CD4-positive, alpha-beta T cell treated with Interleukin-15 for 1 hour (primary cell): ENCODE measurements around the gene MLPH.
"Not testable (repeated sequence)": the region's sequence is repeated elsewhere in the genome, so short reads cannot be mapped to it uniquely, and the experiment has no call there.

Experiments
- DNase-seq: peaks from one replicate; pipeline ENCODE4 v3.0.0-alpha.2; 2020

Gene MLPH

DNA sequence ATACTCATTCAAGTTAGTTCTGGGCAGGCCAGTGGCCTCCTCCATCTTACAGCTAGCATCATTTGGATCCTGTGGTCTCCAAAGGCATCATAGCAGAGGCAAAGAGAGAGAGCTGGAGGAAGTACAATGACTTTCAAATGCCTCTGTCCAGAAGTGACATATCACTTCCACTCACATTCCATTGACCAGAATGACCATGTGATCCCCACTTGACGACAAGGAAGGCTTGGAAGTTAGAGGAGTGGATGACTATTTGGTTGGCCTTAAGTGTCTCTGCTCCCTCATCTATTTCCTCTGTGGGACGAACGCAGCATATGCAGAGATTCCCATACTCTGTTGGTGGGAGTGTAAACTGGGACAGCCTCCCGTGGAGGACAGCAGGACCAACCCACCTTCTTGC lies 27.8 kb upstream of the MLPH start:
- DNase-seq: no peak

DNA sequence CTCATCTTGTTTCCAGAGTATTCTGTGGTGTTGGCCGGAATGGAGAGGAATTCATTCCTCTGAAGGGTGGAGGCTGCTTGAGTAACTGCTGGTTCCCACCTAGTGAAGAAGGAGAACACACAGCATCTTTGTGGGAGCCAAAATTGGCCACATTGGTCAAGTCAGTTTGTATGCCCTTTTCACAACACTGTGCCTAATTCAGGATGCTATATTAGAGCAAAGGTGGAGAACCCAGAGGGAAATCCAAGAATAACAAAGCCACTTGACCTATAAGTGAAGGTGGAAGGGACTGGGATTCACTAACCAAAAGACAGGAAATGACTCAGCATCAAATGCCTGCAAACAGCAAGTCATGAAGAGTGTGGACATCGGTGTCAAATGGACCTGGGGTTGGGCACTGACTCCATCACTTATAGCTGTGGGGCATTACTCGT lies 27.3 kb upstream of the MLPH start:
- no peak for DNase-seq

DNA sequence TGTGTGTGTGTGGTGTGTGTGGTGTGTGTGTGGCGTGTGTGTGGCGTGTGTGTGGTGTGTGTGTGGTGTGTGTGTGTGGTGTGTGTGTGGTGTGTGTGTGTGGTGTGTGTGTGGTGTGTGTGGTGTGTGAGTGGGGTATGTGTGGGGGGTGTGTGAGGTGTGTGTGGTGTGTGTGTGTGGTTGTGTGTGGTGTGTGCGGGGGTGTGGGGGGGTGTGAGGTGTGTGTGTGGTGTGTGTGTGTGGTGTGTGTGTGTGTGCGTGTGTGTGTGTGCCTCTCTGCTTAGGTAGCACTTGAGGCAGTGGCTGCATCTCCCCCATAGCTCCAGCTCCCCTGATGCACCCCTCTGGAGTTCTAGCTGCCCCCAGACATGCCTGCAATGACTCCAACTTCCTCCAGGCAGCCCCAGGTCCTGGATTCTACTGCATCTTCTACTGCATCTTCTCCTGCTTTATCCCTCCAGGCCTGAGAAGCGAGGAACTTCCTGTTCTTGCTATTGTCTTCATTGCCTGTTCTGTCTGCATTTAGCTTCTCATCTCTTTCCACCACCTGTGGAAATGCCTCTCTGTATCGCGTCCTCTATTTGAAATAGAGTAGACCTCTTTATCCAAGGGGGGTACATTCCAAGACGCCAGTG lies 22.2 kb upstream of the MLPH start:
- no peak for DNase-seq

DNA sequence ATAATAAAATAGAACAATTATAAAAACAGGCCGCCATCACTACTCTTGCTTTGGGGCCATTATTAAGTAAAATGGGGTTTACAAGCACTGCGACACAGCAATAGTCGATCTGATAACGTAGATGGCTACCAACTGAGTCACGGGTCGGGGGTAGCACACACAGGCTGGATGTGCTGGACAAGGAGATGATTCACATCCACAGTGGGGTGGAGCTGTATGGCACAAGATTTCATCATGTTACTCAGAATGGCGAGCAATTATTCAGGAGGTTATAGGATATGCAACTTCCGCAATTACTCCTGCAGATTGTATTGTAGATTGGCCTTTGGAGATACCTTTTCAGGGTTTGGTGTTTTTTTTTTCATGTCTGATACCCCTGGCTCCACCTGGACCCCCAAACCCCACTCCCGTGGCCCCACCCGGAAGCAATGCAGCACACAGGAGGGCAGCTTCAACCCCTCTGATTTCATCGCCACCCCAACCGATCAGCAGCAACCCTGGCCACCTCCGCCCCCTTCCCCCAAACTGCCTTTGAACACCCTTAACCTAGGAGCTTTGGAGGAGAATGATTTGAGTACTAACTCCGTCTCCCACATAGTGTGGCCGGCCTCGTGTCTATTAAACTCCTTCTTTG lies 21.4 kb upstream of the MLPH start:
- no peak for DNase-seq

DNA sequence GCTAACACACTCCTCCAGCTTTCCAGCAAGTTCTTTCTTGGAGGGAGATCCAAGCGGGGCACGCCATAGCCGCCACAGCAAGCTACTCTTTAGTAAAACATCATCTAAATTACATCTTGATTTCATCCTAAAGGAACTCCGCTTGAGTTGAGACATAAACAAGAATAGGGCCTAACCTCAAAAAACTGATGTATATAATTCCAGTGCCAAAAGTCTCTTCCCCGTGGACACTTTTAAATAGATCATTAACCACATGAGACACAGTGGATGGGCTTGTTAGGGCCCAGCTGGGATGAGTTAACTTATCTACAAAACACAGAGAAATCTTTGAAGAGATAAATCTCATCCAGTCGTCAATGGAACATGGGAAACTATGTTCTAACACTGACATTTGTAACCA lies 20.8 kb upstream of the MLPH start:
- no peak for DNase-seq

DNA sequence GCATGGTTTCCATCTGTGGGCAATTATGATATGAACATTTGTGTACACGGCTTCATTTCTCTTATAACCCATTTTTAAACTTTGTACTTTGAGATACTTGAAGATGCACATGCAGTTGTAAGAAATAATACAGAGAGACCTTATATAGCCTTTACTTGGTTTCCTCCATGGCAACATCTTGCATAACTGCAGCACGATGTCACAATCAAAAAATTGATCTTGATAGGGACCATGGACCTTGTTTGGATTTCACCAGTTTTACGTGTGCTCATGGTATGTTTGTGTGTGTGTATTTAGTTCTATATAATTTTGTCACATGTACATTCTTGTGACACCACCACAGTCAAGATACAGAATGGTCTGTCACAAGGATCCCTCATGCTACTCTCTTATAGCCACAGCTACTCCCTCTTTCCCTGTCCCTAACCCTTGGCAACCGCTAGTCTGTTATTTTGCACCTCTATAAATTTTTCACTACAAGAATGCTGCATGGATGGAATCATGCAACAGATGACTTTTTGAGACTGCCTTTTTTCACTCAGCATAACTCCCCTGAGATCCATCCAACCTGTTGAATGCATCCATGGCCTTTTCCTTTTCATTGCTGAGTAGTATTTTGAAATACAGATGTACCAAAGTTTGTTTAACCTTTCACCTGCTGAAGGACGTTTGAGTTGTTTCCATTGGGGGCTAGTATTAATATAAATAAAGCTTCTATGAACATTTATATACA lies 19.4 kb upstream of the MLPH start:
- DNase-seq: no peak

DNA sequence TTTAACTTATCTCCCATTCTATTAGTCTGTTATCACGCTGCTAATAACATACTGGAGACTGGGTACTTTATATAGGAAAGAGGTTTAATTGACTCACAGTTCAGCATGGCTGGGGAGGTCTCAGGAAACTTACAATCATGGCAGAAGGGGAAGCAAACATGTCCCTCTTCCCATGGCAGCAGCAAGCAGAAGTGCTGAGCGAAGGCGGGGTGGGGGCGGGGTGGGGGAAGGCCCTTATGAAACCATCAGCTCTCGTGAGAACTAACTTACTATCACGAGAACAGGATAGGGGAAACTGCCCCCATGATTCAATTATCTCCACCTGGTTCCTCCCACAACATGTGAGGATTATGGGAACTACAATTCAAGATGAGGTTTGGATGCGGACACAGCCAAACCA lies 17.6 kb upstream of the MLPH start:
- DNase-seq: not testable (repeated sequence)

DNA sequence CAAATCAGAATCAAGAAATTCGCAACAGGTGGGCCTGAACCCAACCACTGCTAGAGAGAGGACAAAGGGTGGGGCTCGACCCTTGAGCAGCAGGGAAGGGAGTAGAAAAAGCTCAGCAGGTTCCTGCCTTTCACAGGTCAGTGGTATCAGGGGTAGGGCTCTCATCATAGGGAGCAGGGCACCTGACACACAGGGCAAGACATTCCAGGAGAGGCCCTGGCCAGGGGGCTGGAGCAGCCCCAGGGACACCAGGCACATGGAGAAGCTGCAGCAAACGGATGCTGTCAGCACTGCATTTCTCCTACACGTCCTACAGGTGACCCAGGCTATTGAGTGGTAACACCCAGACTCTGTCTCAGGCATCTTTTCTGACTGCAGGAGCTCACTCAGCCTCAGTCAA lies 17.2 kb upstream of the MLPH start:
- no peak for DNase-seq

DNA sequence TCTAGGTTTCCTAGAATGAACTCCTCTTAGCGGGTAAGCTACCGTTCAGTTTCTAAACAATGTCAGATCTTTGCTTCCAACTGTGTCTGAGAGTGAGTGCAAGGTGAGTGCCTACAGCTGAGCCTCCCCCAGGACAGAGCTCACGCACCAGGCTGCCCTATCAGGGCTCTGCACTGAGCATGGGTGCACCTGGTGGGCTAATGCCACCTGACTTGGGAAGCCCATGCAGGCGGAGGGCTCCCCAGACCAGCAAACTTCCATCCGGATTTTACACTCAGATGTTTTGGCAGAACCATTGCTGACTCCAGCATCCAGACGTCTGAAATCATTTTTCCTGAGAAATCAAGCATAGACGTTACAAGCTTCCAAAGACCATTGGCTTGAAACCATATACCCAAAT lies 16.1 kb upstream of the MLPH start:
- no peak for DNase-seq

DNA sequence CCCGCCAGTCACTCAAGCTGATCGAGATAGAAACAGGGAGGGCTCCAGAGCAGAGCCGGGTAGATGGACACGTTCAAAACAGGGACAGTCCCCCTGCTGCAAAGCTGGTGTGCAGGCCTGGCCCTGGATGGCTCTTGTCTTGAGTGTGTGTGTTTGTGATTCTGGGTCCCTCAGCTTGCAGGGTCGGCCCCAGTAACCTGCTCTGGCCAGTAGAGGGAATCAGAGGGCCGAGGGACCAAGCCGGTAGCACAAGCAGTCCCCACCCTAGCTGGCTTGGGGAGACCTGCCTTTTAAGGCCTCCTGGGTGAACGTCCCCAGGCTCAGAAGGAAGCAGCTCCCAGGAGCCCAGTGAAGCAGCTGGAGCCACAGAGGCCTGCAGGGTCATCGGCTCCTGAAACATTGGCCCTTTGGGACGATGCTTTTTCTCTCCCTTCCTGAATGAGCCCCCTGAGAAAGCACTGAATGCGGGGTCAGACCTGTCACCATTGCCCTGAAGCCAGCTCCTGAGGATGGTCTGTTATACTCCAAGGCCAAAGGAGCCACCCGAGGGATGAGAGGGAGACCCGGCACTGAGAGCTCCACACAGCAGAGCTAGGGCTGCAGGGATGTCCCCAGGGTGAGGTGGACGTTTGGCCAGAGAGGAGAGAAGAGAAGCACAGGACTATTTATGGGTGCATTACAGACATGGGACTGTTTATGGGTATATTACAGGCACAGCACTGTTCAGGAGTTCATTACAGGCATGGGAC lies 15.4 kb upstream of the MLPH start:
- no peak for DNase-seq

DNA sequence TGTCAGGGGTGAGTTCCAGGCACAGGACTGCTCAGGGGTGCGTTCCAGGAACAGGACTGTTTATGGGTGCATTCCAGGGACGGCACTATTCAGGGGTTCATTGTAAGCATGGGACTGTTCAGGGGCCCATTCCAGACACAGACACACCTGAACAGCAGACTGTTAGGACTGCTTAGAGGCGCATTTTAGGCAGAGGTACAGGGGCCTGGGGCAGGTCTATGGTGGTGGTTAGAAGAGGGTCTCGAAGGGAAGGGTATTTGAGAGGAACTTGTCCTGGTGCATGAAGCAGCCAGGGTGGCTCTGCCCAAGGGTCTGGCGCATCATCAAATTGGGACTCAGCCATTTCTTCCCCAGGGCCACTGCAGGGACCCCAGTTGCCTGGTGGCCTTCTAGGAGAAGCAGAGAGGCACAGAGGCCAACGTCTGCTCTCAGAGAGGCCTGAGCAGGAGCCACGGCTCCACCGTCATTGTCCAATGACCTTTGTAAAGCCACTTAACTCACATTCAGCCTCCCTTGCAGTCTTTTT lies 14.8 kb upstream of the MLPH start:
- no peak for DNase-seq

DNA sequence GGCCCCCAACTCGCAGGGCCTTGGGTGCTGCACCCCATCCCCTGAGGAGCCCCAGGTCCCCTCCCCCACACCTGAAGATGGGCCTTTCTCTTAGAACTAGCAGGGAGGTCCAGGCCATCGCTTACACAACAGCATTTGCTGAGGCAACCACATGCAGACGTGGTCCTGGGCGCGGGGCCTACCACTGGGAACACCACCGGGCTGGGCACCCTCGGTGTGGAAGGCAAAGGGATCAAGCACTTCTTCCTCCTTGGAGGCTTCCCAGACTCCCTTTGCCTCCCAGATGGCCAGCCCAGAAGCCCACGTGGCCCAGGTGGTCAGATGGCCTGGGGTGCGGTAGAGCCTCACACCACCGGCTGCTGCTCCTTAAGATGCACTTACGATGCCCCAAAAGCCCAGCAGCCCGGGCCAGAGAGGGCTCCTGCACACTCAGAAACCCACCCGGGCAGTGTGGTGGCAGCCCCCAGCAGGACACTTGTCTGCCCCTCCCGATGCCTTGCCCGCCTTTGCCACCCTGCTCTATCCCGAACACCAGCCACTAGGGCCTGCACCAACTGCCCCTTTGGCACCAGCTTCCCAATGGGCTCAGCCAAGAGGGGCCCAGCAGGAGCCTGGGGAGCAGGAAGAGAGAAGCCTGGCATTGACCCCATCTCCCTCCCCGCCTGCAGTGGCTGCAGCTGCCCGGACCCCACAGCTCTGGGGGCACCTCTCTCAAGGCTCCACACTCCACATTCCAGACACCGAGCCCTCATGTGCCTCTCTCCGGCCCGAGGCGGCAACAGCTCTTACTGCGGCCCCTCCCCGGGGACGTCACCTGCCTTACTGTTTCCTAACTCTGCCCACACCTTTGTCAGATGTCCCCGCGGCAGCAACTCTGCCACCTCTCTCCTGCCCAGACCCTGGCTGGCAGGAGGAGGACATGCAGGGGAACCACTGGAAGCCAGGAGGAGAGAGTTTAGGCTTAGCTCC lies 13.9 kb upstream of the MLPH start:
- DNase-seq: no peak

DNA sequence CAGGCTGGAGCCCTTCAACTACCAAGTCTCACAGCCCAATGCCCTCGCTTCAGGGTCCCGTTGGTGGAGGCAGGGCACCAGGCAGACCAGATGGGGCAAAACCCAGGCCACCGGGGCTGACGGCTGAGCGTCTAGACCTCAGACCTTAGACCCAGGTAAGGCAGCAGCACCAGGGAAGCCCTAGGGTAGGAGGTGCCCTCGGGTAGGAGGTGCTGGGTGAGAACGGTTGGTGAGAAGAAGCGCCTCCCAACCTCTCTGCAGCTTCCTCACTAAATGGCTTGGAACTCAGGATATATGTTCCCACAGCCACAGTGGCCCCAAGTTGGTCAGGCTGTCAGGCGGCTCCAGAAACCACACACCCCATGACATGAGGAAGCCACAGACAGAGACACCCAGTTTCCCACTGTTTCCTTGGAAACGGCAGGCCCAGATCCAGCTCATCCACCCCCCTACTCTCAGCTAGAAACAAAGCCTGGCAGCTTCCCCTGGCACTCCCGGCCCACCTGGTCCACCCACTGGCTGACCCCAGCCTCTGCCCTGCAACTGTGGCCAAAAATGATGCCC lies 13.1 kb upstream of the MLPH start:
- DNase-seq: no peak

DNA sequence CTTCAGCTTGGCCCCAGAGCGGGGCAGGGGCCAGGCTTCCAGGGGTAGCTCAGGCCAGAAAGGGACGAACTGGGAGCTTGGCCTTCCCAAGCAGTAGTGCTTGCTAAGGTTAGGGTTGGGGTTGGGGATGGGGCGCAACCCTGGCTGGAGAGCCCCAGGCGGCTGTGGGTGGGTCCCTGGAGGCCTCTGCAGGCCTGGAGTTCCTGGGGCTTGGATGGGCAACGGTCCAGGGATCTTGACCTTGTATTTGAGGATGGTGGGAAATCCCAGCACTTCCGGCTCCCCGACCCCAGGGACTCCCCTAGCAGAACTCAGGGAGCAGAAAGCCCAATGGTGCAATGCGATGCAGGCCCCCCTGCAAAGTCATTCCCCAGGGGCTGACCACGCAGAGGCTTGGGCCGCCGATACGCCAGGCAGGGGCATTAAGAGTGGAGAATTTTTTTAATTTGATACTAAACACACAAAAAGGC lies 12.6 kb upstream of the MLPH start:
- no peak for DNase-seq

DNA sequence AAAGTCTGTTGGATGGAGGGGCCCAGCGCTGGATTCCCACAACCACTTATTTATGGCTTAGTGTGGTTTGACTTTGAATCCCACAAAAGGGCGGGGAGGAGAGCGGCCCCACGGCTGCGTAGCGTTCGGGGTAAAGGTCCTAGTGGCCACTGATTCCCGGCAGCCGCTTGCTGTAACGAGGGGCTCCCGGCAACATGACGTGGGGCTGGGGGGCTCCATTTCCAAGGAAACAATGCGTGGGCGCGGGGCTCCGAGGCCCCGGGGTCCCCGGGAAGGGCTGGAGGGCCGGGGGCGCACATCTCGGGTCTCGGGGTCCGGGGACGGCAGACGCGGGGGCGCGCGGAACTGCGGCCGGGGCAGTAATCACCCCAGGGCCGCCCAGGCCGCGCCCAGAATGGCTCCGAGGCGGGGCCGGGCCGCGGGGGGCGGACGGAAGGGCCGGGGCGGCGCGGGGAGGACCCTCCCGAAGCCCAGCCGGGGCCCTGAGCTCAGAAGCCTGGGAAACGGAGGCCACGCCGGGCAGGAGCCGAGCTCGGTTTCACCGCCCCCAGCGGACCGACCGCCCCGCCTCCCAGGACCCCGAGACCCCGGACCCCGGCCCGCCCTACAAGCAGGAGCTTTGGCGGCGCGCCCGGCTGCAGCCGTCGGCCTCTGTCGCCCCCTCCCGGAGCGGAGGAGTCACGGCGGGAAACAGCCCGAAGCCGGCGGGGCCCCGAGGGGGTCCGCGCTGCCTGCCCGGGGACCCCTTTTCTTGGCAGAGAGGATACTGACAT lies 11.9 kb upstream of the MLPH start:
- DNase-seq: peak; percentile 70

DNA sequence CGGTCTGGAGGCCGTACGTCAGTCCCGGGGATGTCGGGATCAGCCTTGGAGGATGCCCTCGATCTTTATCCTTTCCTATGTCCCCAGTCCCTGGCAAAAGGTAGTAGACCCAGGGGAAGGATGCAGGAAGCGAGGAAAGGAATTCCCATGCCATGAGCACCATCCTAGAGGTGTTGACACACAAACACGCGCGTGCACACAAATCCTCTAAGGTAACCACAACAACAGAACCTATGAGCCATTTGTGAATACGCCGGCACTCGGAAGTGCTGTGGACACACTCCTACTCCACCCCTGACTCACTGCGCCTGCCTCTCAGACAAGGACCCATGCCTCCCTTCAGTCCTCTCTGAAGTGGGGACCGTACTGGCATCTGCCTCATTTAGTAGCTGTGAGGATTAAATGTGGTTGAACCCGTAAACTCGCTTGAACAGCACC lies 11.3 kb upstream of the MLPH start:
- no peak for DNase-seq

DNA sequence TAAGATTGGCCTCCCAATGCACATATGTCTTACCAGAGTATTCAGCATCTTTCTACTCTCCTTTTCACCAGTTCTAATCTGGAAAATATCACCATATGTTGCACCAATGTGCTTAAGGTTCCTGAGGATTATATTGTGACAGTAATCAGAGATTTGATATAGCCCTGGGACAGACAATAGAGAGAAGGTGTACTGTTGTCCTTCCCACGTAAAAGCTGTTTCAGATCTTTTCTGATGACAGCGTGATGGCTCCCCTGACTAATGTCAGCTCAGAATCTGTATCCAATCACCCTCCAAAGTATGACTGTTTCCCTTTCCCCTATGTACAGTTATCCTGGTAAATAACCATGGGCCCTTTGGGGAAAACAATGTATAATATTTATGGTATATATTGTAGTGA lies 9.0 kb upstream of the MLPH start:
- DNase-seq: no peak

DNA sequence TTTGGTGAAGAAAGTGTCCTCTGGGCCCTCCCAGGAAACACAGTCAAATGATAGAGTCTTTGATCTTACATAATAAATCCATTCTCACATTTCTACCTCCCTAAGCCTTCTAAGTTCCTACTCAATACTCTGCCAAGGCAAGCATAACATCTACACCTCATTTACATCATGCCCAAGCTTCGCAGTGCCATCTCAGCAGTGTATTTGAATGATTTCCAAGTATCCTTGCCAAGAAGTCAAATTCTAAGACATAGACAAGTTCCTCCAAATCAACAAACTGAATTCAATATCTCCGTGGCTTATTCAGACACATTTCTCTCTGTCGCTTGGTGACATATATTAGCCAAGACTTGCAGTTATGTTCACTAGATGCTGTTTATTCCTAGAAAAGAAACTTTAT lies 8.1 kb upstream of the MLPH start:
- DNase-seq: no peak

DNA sequence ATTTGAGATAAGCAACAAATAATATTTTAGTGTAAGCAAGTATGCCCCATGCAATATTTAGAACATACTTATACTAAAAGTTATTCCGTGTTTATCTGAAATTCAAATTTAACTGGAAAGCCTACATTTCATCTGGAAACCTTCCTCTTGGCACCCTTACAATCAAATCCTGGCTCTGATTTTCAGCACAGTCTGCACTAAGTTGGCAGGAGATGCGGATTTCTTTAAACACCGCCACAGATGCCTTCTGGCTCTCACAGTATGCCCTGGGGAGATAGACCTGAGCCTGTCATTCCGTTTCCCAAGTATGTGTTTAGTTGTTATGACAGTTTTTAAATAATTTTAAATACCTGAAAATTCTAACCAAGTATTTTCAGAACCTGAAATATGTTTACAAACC lies 7.3 kb upstream of the MLPH start:
- no peak for DNase-seq

DNA sequence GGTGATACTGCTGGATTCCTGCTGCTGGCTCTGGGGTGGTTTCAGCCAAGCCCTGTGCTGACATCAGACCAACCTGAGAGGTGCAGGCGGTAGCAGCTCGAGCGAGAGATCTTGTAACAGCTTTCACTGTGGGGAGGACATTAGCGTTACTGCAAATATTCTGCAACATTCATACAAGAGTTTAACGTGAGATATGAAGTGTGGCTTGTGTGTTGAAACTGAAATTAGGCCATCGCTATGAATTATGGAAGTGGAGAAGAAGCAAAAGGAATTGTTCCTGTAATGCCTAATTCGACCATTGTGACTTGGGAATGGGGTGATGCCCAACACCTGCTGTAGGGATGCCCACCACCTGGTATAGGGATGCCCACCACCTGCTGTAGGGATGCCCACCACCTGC lies 6.5 kb upstream of the MLPH start:
- no peak for DNase-seq

DNA sequence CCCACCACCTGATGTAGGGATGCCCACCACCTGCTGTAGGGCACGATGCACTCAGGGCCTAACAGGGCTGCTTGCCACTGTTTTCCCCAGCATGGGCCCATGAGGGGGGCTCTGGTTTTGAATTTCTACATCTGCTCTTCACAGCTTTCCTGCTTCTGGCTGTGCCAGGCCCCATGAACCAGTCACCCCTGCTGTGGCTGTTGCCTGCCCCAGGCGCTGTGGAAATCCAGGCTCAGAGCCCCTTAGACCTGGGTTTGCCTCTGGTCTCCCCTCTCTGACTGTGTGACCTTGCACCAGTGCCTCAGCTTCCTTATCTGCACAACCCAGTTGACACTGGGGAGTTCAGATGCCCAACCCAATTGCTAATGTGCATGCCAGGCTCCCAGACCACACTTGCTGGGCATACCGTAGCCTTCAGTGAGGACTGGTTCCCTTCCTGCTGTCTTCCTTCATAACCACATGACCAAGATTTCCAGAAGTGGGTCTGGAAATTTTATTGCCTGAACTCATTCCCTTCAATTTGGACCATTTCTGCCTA lies 6.0 kb upstream of the MLPH start:
- DNase-seq: no peak
